VCaP (cell line): Measurements from ENCODE around the gene AMER3.

Experiments used
- H3K27ac ChIP-seq: fragments of 450-650 bp; 2 replicates; pipeline ENCODE4 v1.5.1; 2017
- CTCF ChIP-seq: fragments of 450-650 bp; conservative IDR thresholded peaks from 2 replicates; pipeline ENCODE4 v1.5.1; 2017; ENCODE audit warnings: mild to moderate bottlenecking, moderate library complexity

The AMER3 gene

GRCh38 chr2:130790804-130791616 is 35.7 kb downstream of the AMER3 start:
- no peak overlapping the region for H3K27ac ChIP-seq
- no peak for TF ChIP-seq CTCF

GRCh38 chr2:130791617-130791939 is 36.2 kb downstream of the AMER3 start:
- no peak overlapping the region for H3K27ac ChIP-seq
- no peak for TF ChIP-seq CTCF

GRCh38 chr2:130795431-130795830 is 40.1 kb downstream of the AMER3 start:
- no peak overlapping the region for H3K27ac ChIP-seq
- TF ChIP-seq CTCF = no peak

GRCh38 chr2:130796290-130796689 is 41.0 kb downstream of the AMER3 start:
- no peak overlapping the region for H3K27ac ChIP-seq
- no peak for TF ChIP-seq CTCF

GRCh38 chr2:130797493-130798435 is 42.4 kb downstream of the AMER3 start:
- H3K27ac ChIP-seq = peak overlapping the region; percentile 78
- peak; percentile 94 for TF ChIP-seq CTCF

- peak overlapping the region; percentile 78 for H3K27ac ChIP-seq
Observed at GRCh38 chr2:130798472-130799218, 43.3 kb downstream of the AMER3 start.

More at GRCh38 chr2:130798472-130799218, 43.3 kb downstream of the AMER3 start:
- no peak for TF ChIP-seq CTCF
